Gastroesophageal sphincter (tissue), 3 donors: Measurements from ENCODE around the gene EHD3.

Experiments used
- EP300 ChIP-seq: sonication (generic); formaldehyde crosslinking; IDR thresholded peaks from one replicate; pipeline ENCODE4 v1.6.1; 2017; ENCODE audit warnings: antibody characterized with exemption, mild to moderate bottlenecking
- POLR2A ChIP-seq, 2 donors: fragments of 450-650 bp; IDR thresholded peaks; one replicate each; pipeline ENCODE4 v1.6.1; 2017; ENCODE audit warnings: antibody characterized with exemption in 2 of 2, mild to moderate bottlenecking in 2 of 2, moderate library complexity in 1 of 2
- POLR2AphosphoS5 ChIP-seq: sonication (generic); formaldehyde crosslinking; IDR thresholded peaks from one replicate; pipeline ENCODE4 v1.6.1; 2017; ENCODE audit warnings: antibody characterized with exemption
- TF ChIP-seq, protein P1 (sequence below), 4 experiments: fragments of 200-600 bp in 2 of 4; fragments of 450-650 bp in 2 of 4; sonication (generic) in 1 of 4; IDR thresholded peaks; one replicate each; pipeline ENCODE4 v1.5.1; 2017 to 2019; ENCODE audit warnings: antibody characterized with exemption in 4 of 4, mild to moderate bottlenecking in 2 of 4, moderate library complexity in 2 of 4

DNA sequence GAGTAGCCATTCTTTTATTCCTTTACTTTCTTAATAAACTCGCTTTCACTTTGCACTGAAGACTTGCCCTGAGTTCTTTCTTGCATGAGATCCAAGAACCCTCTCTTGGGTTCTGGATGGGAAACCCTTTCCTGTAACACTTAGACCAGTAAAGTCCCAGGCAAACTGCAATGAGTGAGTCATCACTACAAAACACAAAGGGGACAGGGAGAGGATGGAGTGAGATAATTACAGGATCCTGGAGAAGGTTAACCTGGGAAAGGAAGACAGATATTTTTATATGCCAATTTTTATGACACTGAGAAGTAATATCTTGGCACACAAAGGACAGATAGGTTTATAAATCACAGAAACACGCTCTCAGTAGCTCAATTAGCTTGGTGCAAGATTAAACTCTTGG lies 48.7 kb downstream of the EHD3 start:
- TF ChIP-seq, protein P1, sequence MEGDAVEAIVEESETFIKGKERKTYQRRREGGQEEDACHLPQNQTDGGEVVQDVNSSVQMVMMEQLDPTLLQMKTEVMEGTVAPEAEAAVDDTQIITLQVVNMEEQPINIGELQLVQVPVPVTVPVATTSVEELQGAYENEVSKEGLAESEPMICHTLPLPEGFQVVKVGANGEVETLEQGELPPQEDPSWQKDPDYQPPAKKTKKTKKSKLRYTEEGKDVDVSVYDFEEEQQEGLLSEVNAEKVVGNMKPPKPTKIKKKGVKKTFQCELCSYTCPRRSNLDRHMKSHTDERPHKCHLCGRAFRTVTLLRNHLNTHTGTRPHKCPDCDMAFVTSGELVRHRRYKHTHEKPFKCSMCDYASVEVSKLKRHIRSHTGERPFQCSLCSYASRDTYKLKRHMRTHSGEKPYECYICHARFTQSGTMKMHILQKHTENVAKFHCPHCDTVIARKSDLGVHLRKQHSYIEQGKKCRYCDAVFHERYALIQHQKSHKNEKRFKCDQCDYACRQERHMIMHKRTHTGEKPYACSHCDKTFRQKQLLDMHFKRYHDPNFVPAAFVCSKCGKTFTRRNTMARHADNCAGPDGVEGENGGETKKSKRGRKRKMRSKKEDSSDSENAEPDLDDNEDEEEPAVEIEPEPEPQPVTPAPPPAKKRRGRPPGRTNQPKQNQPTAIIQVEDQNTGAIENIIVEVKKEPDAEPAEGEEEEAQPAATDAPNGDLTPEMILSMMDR (IDR thresholded peaks at IDR 0.05): no peak
- no peak for TF ChIP-seq POLR2A (IDR thresholded peaks at IDR 0.05)
- no peak for TF ChIP-seq POLR2AphosphoS5
- TF ChIP-seq EP300: no peak
